Measurements from ENCODE around the gene BABAM2. TPM values are rescaled to one million over a fixed set of nuclear protein-coding genes. Genes with fewer than 3 reads are reported as not detected.

Gene BABAM2
- polyA plus RNA-seq, 2 donors, result 9.1 to 18.0 TPM

DNA sequence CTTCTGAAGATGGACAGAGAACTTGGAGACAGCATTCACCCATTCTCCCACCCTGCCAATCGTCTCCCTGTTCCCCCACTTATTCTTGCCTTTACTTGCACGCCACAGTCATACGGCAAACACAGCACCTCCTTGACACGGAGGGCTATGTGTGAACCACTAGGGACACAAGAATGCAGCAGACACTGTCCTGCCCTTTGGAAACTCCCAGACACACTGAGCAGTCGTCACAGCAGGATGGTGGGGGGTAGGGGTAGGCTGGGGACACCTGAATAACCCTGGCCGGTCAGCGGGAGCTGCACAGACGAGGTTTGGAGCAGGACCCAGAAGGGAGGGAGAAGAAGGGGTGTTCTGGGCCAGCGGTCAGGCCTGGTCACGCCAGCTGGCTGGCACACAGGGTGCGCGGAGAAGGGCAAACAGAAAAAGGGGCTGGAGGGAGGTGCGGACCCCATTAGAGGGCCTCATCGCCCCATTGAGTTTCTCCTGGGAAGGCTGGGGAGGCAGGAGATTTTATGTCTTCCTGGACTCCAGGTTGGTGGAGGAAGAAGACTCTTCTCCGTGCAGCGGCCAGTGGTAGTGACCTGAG, 462.2 kb downstream of the BABAM2 start:
- Histone ChIP-seq H3K27ac (ENCODE audit: low read depth in 2 of 2, low read length in 1 of 2) (peak overlapping the region in 1 of 2 donors; percentile 33), H3K9me3 (ENCODE audit: control insufficient read depth in 2 of 2, insufficient read depth in 1 of 2, low read depth in 1 of 2, low read length in 1 of 2) (no peaks in the 10 kb centered on the region), H3K4me3 (ENCODE audit: low read depth in 1 of 2, low read length in 2 of 2) (no peak overlapping the region), H3K27me3 (ENCODE audit: control insufficient read depth in 1 of 2, insufficient read depth in 2 of 2, low read length in 2 of 2) (no peaks in the 10 kb centered on the region), H3K4me1 (ENCODE audit: control insufficient read depth in 2 of 2, insufficient read depth in 2 of 2, low read length in 1 of 2) (peaks cover 14 to 26% of the 10 kb centered on the region in 2 donors), H3K36me3 (ENCODE audit: control insufficient read depth in 2 of 2, insufficient read depth in 2 of 2, low read length in 1 of 2) (no peaks in the 10 kb centered on the region)
- WGBS, 2 donors, result 82 to 88% methylated on average over 16 of the region's 16 CpGs

DNA sequence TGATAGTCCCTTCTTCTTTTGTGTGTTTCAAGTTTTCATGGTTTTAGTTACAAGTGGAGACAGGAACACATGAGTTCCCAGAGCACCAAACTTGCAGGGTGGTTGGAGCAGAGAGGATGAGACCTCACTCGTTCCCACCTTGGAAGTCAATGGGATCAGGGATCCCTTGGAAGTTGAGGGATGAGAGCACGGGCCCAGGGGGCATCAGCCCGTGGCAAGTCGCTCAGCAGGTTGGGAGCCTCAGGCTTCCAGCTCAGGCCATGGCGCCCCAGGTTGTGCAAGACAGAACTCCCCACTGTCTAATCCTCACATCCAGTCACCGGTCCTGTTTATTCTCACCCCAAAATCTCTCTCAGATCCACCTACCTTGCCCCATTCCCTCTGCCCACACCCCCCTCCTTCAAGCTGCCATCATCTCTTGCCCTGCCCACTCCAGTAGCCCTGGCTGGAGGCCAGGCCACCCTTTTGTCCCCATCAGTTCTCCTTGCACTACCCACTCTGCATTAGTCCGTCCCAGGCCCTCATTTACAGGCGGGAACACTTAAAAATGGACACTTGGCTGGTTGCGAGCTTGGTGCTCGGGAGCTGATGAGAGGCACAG, 464.5 kb downstream of the BABAM2 start:
- H3K36me3 ChIP-seq (ENCODE audit: control insufficient read depth in 2 of 2, insufficient read depth in 2 of 2, low read length in 1 of 2), result no peaks in the 10 kb centered on the region
- H3K27ac ChIP-seq (ENCODE audit: low read depth in 2 of 2, low read length in 1 of 2), result peak overlapping the region in 1 of 2 donors; percentile 90
- H3K9me3 ChIP-seq (ENCODE audit: control insufficient read depth in 2 of 2, insufficient read depth in 1 of 2, low read depth in 1 of 2, low read length in 1 of 2), result no peaks in the 10 kb centered on the region
- peaks cover 16 to 33% of the 10 kb centered on the region in 2 donors for H3K4me1 ChIP-seq (ENCODE audit: control insufficient read depth in 2 of 2, insufficient read depth in 2 of 2, low read length in 1 of 2)
- H3K4me3 ChIP-seq (ENCODE audit: low read depth in 1 of 2, low read length in 2 of 2), result no peak overlapping the region
- WGBS, 2 donors, result 87 to 89% methylated on average over 10 of the region's 10 CpGs
- H3K27me3 ChIP-seq (ENCODE audit: control insufficient read depth in 1 of 2, insufficient read depth in 2 of 2, low read length in 2 of 2), result no peaks in the 10 kb centered on the region

- 70 to 76% methylated on average over 6 of the region's 6 CpGs for WGBS, 2 donors
- peak overlapping the region; percentile 81 to 90 for H3K27ac ChIP-seq (ENCODE audit: low read depth in 2 of 2, low read length in 1 of 2)
- peaks cover 20 to 39% of the 10 kb centered on the region in 2 donors for H3K4me1 ChIP-seq (ENCODE audit: control insufficient read depth in 2 of 2, insufficient read depth in 2 of 2, low read length in 1 of 2)
Measured at GRCh38 chr2:28355521-28356094, 465.1 kb downstream of the BABAM2 start.

DNA sequence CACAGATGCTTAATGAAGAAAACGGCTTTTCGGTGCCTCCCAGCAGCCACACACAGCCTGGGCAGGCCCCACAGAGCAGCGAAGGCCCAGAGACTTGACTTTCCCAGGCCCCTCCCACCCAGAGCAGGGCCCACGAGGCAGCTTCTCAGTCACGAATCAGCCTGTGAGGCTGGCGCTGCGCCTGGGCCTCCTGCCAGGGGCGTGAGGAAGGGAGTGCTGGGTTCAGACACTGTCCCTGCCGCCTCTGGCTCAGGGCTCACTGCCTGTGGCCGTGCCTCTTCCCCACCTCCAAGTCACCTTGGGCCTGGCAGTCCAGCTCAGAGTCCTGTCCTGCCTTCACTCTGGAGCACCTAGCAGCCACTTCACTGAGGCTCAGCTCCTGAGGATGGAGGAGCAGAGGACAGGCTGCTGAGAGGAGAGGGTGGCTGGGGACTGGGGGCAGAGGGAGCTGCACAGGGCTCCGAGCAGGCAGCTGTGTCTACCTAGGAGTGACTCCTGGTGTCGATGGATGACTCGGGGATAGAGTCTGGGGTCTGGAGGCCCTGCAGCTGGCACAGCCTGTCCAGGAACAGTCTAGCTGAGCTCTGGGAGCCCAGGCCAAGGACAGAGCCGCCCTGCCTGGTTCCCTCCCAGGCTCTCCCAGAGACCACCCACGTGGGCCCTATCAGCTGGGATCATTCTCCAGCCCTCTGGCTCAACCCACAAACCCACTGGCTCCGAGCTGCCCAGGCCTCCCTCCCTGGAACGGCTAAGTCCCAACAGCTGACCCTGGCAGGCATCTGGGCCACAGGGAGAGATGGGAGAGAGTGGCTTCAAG, 465.8 kb downstream of the BABAM2 start:
- Histone ChIP-seq H3K27me3 (ENCODE audit: control insufficient read depth in 1 of 2, insufficient read depth in 2 of 2, low read length in 2 of 2) (no peaks in the 10 kb centered on the region), H3K4me1 (ENCODE audit: control insufficient read depth in 2 of 2, insufficient read depth in 2 of 2, low read length in 1 of 2) (peaks cover 21 to 43% of the 10 kb centered on the region in 2 donors), H3K36me3 (ENCODE audit: control insufficient read depth in 2 of 2, insufficient read depth in 2 of 2, low read length in 1 of 2) (no peaks in the 10 kb centered on the region), H3K9me3 (ENCODE audit: control insufficient read depth in 2 of 2, insufficient read depth in 1 of 2, low read depth in 1 of 2, low read length in 1 of 2) (no peaks in the 10 kb centered on the region), H3K4me3 (ENCODE audit: low read depth in 1 of 2, low read length in 2 of 2) (no peak overlapping the region), H3K27ac (ENCODE audit: low read depth in 2 of 2, low read length in 1 of 2) (peak overlapping the region; percentile 81 to 90)
- WGBS, 2 donors, result 29 to 31% methylated on average over 17 of the region's 17 CpGs

More at GRCh38 chr2:28355521-28356094, 465.1 kb downstream of the BABAM2 start:
- H3K4me3 ChIP-seq (ENCODE audit: low read depth in 1 of 2, low read length in 2 of 2), result no peak overlapping the region
- no peaks in the 10 kb centered on the region for H3K9me3 ChIP-seq (ENCODE audit: control insufficient read depth in 2 of 2, insufficient read depth in 1 of 2, low read depth in 1 of 2, low read length in 1 of 2)
- no peaks in the 10 kb centered on the region for H3K27me3 ChIP-seq (ENCODE audit: control insufficient read depth in 1 of 2, insufficient read depth in 2 of 2, low read length in 2 of 2)
- H3K36me3 ChIP-seq (ENCODE audit: control insufficient read depth in 2 of 2, insufficient read depth in 2 of 2, low read length in 1 of 2), result no peaks in the 10 kb centered on the region

DNA sequence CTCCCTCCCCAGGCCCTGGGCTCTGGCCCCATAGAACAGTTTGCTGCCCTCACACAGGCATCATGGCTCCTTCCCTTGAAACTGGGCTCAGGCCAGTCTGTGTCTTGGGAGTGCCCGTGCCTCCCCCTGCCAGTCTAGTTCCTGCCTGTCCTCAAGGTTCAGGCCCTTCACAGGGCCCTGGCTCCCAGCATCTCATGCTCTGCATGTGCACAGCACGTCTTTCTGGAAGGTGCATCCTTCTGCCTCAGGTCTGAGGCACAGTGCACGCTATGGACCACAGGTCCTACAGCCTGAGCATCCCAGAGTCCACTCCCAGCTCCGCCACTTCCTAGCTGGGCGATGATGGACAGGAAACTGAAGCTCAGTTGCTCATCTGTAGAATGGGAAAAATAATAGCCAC, 466.5 kb downstream of the BABAM2 start:
- Histone ChIP-seq H3K36me3 (ENCODE audit: control insufficient read depth in 2 of 2, insufficient read depth in 2 of 2, low read length in 1 of 2) (no peaks in the 10 kb centered on the region), H3K4me3 (ENCODE audit: low read depth in 1 of 2, low read length in 2 of 2) (no peak overlapping the region)

DNA sequence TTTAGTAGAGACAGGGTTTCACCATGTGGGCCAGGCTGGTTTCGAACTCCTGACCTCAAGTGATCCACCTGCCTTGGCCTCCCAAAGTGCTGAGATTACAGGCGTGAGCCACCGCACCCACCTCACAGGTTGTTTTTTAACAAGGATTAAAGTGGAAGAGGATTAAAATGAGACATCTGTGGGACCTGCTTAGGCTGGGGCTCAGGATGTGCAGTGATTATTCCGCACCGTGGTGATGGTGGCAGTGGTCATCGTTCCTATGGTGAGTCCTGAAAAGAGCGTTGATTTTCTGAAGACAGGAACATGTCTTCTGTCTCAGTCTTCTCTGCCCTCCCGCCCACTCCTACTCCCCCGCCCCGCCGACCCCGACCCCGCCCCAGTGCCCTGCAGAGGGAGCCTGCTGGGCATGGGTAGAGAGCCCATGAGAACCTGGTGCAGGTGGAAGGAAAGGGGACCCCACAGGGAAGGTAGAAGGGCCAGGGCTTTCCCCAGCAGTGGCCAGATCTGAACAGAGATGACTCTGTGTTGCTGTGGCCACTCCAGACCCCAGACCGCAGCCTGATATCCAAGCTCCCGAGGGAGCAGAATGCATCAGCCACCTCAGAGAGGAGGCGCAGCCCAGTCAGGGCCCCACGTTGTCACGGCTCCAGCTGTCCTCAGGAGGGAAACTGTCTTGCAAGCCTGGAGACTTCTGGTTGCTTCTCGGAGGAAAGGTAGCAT, 467.6 kb downstream of the BABAM2 start:
- Histone ChIP-seq H3K27ac (ENCODE audit: low read depth in 2 of 2, low read length in 1 of 2) (no peak overlapping the region), H3K9me3 (ENCODE audit: control insufficient read depth in 2 of 2, insufficient read depth in 1 of 2, low read depth in 1 of 2, low read length in 1 of 2) (no peaks in the 10 kb centered on the region), H3K4me1 (ENCODE audit: control insufficient read depth in 2 of 2, insufficient read depth in 2 of 2, low read length in 1 of 2) (peaks cover 21 to 43% of the 10 kb centered on the region in 2 donors), H3K36me3 (ENCODE audit: control insufficient read depth in 2 of 2, insufficient read depth in 2 of 2, low read length in 1 of 2) (no peaks in the 10 kb centered on the region), H3K27me3 (ENCODE audit: control insufficient read depth in 1 of 2, insufficient read depth in 2 of 2, low read length in 2 of 2) (no peaks in the 10 kb centered on the region), H3K4me3 (ENCODE audit: low read depth in 1 of 2, low read length in 2 of 2) (no peak overlapping the region)
- WGBS, 2 donors, result 85 to 89% methylated on average over 19 of the region's 19 CpGs

More for the DNA sequence above, 466.5 kb downstream of the BABAM2 start:
- H3K27ac ChIP-seq (ENCODE audit: low read depth in 2 of 2, low read length in 1 of 2), result peak overlapping the region; percentile 81 to 90
- WGBS, 2 donors, result 85 to 89% methylated on average over 5 of the region's 5 CpGs
- H3K9me3 ChIP-seq (ENCODE audit: control insufficient read depth in 2 of 2, insufficient read depth in 1 of 2, low read depth in 1 of 2, low read length in 1 of 2), result no peaks in the 10 kb centered on the region
- H3K4me1 ChIP-seq (ENCODE audit: control insufficient read depth in 2 of 2, insufficient read depth in 2 of 2, low read length in 1 of 2), result peaks cover 21 to 43% of the 10 kb centered on the region in 2 donors
- H3K27me3 ChIP-seq (ENCODE audit: control insufficient read depth in 1 of 2, insufficient read depth in 2 of 2, low read length in 2 of 2), result no peaks in the 10 kb centered on the region

DNA sequence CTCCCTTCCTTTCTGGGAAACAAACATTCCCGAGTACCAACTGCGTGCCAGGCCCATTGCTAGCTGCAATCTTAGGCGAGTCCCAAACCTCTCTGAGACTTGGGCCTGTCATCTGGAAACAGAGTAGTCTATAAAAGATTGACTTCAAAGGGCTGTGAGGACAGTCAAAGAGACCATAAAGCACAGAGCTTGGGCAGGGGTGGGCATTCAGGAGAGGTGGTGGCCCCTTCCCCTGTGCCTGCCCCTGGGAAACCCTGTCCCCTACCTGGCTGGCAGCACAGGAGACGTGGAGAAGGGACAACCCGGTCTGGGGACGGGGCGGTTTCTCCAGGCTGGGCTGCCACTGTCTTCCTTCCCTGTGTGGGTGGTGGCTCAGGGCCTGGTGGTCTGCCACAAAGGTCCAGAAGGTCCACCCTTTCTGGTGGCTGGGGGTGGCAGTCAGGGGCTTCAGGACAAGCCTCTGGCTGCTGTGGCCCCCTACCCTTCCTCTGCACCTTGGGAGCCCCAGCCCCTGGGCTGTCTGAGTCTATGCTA, 468.2 kb downstream of the BABAM2 start:
- H3K4me1 ChIP-seq (ENCODE audit: control insufficient read depth in 2 of 2, insufficient read depth in 2 of 2, low read length in 1 of 2), result peaks cover 21 to 43% of the 10 kb centered on the region in 2 donors
- 83 to 88% methylated on average over 7 of the region's 7 CpGs for WGBS, 2 donors

DNA sequence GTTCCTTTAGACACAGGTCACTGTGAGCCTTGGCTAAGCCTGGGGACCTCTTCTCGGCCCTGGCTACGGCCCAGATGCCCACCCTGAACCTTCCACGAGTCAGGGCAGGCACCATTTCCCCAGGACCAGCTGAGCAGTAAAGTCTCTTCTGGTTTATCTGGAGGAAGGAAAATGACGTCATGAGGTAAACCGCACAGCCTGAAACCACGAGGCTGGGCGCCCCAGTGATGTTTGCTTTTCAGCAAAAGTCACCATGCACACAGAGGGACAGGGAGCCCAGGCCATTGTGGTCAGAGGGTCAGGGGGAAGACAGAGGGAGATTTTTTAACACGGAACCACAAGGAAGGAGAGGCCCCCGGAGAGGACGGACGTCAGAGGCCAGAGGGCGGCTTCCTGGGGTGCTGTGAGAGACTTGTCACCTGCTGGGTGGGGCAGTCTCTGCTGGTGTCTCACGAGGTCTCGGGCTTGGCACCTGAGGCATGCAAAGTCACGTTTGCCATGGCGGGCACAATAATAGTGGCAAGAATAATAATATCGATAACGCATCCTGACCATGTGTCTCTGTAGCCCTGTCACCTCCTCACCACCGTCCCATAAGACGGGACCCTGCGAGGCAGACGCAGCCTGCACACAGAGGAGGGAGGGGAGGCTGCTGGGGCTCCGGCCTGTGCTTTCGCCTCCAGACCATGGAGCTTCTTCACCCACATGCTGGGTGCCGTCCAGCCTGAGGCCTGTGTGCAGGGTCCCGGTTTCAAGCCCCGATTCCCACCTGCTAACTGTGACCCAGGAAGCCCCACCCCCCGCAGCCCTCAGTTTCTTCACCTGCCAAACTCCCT, 468.9 kb downstream of the BABAM2 start:
- H3K4me3 ChIP-seq (ENCODE audit: low read depth in 1 of 2, low read length in 2 of 2), result no peak overlapping the region
- H3K4me1 ChIP-seq (ENCODE audit: control insufficient read depth in 2 of 2, insufficient read depth in 2 of 2, low read length in 1 of 2), result peaks cover 21 to 43% of the 10 kb centered on the region in 2 donors
- no peaks in the 10 kb centered on the region for H3K36me3 ChIP-seq (ENCODE audit: control insufficient read depth in 2 of 2, insufficient read depth in 2 of 2, low read length in 1 of 2)
- no peaks in the 10 kb centered on the region for H3K9me3 ChIP-seq (ENCODE audit: control insufficient read depth in 2 of 2, insufficient read depth in 1 of 2, low read depth in 1 of 2, low read length in 1 of 2)
- H3K27ac ChIP-seq (ENCODE audit: low read depth in 2 of 2, low read length in 1 of 2), result peak overlapping the region in 1 of 2 donors; percentile 57
- WGBS, 2 donors, result 69 to 74% methylated on average over 28 of the region's 28 CpGs
- H3K27me3 ChIP-seq (ENCODE audit: control insufficient read depth in 1 of 2, insufficient read depth in 2 of 2, low read length in 2 of 2), result no peaks in the 10 kb centered on the region

More for the DNA sequence above, 468.2 kb downstream of the BABAM2 start:
- no peak overlapping the region for H3K4me3 ChIP-seq (ENCODE audit: low read depth in 1 of 2, low read length in 2 of 2)
- no peaks in the 10 kb centered on the region for H3K36me3 ChIP-seq (ENCODE audit: control insufficient read depth in 2 of 2, insufficient read depth in 2 of 2, low read length in 1 of 2)
- H3K27me3 ChIP-seq (ENCODE audit: control insufficient read depth in 1 of 2, insufficient read depth in 2 of 2, low read length in 2 of 2), result no peaks in the 10 kb centered on the region
- H3K27ac ChIP-seq (ENCODE audit: low read depth in 2 of 2, low read length in 1 of 2), result peak overlapping the region in 1 of 2 donors; percentile 57
- no peaks in the 10 kb centered on the region for H3K9me3 ChIP-seq (ENCODE audit: control insufficient read depth in 2 of 2, insufficient read depth in 1 of 2, low read depth in 1 of 2, low read length in 1 of 2)
